Transverse colon (tissue), 4 donors: ENCODE measurements around the gene GNG13.

Source experiments
- CTCF ChIP-seq, 5 experiments: fragments of 200-600 bp in 3 of 5; fragments of 450-650 bp in 2 of 5; sonication (generic) in 3 of 5; IDR thresholded peaks; 1 replicate in 2 of 5; 2 replicates in 3 of 5; pipeline ENCODE4 v1.5.1; 2016 to 2017; ENCODE audit warnings: antibody characterized with exemption in 5 of 5, inconsistent platforms in 3 of 5, mild to moderate bottlenecking in 2 of 5, moderate library complexity in 1 of 5
- POLR2AphosphoS5 ChIP-seq, 3 donors: sonication (generic); formaldehyde crosslinking; IDR thresholded peaks; one replicate each; pipeline ENCODE4 v1.6.1; 2016; ENCODE audit warnings: antibody characterized with exemption in 3 of 3

- TF ChIP-seq CTCF (IDR thresholded peaks at IDR 0.05) (no peak), POLR2AphosphoS5 (IDR thresholded peaks at IDR 0.05) (no peak)
These were observed 35.7 kb upstream of the GNG13 start for GRCh38 chr16:836221-836620.
